T-cell (primary cell): Measurements from ENCODE around the gene SLC7A7. TPM values are rescaled to one million over a fixed set of nuclear protein-coding genes. Genes with fewer than 3 reads are reported as not detected.
"Not testable (repeated sequence)": the region's sequence is repeated elsewhere in the genome, so short reads cannot be mapped to it uniquely, and the experiment has no call there.

ENCODE experiments used
- ATAC-seq, 4 experiments: fragments of 200-7000 bp in 3 of 4; fragments of 150-1000 bp in 1 of 4; cut with Tn5 transposase; replicated peaks in 1 of 4; 1 replicate in 3 of 4; 2 replicates in 1 of 4; pipeline ENCODE4 v1.10.0; 2021; ENCODE audit warnings: moderate library complexity in 3 of 4, mild to moderate bottlenecking in 2 of 4, moderate number of reproducible peaks in 1 of 4
- CTCF ChIA-PET, 2 donors: fragments of 300-600 bp; sonication (Branson Sonifier 250); formaldehyde crosslinking; loops; one replicate each; lab custom pipeline; 2022; ENCODE audit warnings: antibody characterized with exemption in 2 of 2; lab: Charles Lee
- POLR2A ChIA-PET, 2 donors: fragments of 300-600 bp; sonication (Branson Sonifier 250); formaldehyde crosslinking; loops; one replicate each; lab custom pipeline; 2022; ENCODE audit warnings: antibody characterized with exemption in 2 of 2; lab: Charles Lee
- DNase-seq, 35 experiments: peaks; one replicate each; pipeline versions ENCODE4 v3.0.0 to v3.0.0-alpha.2; 2013 to 2023
- H3K27ac ChIP-seq: one replicate; pipeline ENCODE4 v1.5.1; 2013; ENCODE audit warnings: low read length
- H3K27me3 ChIP-seq, 2 experiments: replicated peaks in 1 of 2; 1 replicate in 1 of 2; 2 replicates in 1 of 2; pipeline versions ENCODE4 v1.6.1 to v1.7.0; 2013; ENCODE audit warnings: low read length in 1 of 2, mixed read lengths in 1 of 2; ENCODE audit not compliant: control insufficient read depth in 2 of 2, insufficient read depth in 2 of 2; ENCODE audit errors: extremely low read depth in 1 of 2
- H3K36me3 ChIP-seq, 2 donors: 1 replicate in 1 of 2; 2 replicates in 1 of 2; pipeline versions ENCODE4 v1.6.1 to v1.7.0; 2013; ENCODE audit warnings: low read length in 1 of 2; ENCODE audit not compliant: control insufficient read depth in 2 of 2, insufficient read depth in 1 of 2; ENCODE audit errors: extremely low read depth in 1 of 2
- H3K4me1 ChIP-seq, 2 experiments: 1 replicate in 1 of 2; 2 replicates in 1 of 2; pipeline versions ENCODE4 v1.6.1 to v1.7.0; 2013; ENCODE audit warnings: low read length in 2 of 2, mixed read lengths in 1 of 2; ENCODE audit not compliant: insufficient read depth in 2 of 2, control insufficient read depth in 1 of 2; ENCODE audit errors: extremely low read depth in 1 of 2
- H3K4me3 ChIP-seq, 2 donors: 1 replicate in 1 of 2; 2 replicates in 1 of 2; pipeline versions ENCODE4 v1.5.1 to v1.7.0; 2013; ENCODE audit warnings: mild to moderate bottlenecking in 2 of 2, low read length in 1 of 2, moderate library complexity in 1 of 2; ENCODE audit not compliant: control insufficient read depth in 1 of 2; ENCODE audit errors: extremely low read depth in 1 of 2
- H3K9me3 ChIP-seq: 2 replicates; pipeline ENCODE4 v1.7.0; 2013
- H3K27ac Mint-ChIP-seq, 2 donors: one replicate each; pipeline ENCODE4 v1.8.0; 2020 to 2021; ENCODE audit warnings: mild to moderate bottlenecking in 2 of 2, mixed read lengths in 2 of 2
- H3K27me3 Mint-ChIP-seq, 2 donors: one replicate each; pipeline ENCODE4 v1.8.0; 2021 to 2022; ENCODE audit warnings: mixed read lengths in 2 of 2
- H3K36me3 Mint-ChIP-seq: one replicate; pipeline ENCODE4 v1.8.0; 2021; ENCODE audit warnings: mixed read lengths
- H3K4me1 Mint-ChIP-seq, 3 donors: one replicate each; pipeline ENCODE4 v1.8.0; 2020 to 2022; ENCODE audit warnings: mixed read lengths in 3 of 3, mild to moderate bottlenecking in 1 of 3
- H3K4me3 Mint-ChIP-seq, 3 donors: one replicate each; pipeline ENCODE4 v1.8.0; 2020 to 2022; ENCODE audit warnings: mild to moderate bottlenecking in 3 of 3, mixed read lengths in 3 of 3, moderate library complexity in 3 of 3
- H3K9me3 Mint-ChIP-seq, 3 donors: one replicate each; pipeline ENCODE4 v1.8.0; 2020 to 2022; ENCODE audit warnings: mixed read lengths in 3 of 3
- WGBS: methylation state at CpG from one replicate; pipeline ENCODE4 v1.1.5; 2013; ENCODE audit warnings: missing lambda C conversion rate; ENCODE audit not compliant: insufficient coverage; 5-methylcytosine and 5-hydroxymethylcytosine counted together
- total RNA-seq, 35 experiments: library from RNA in 6 of 35; stranded (reverse) in 6 of 35; fragments of 120-200 nt in 1 of 35; gene quantifications; one replicate each; pipeline versions ENCODE4 v1.2.1 to v1.2.4 and lab custom pipeline; 2013 to 2026

SLC7A7 gene
- total RNA-seq, 5 donors from 2014 or later (not counting 1 experiment from before 2014, with no cell fraction given), result 0.75 to 1.8 (median 0.98) TPM; not detected in 1

DNA sequence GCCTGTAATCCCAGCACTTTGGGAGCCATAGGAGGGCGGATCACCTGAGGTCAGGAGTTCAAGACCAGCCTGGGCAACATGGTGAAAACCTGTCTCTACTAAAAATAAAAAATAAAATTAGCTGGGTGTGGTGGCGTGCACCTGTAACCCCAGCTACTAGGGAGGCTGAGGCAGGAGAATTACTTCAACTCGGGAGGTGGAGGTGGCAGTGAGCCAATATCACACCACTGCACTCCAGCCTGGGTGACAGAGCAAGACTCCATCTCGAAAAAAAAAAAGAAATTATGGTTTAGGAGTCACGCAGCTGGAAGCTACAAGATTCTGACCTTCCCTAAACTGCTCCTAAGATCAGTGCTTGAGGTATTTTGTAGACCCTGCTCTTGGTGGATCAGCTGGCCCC lies 21.7 kb downstream of the SLC7A7 start:
- DNase-seq, H3K9me3 ChIP-seq, H3K4me1 ChIP-seq: not testable (repeated sequence)

GRCh38 chr14:22792158-22792557 lies 23.1 kb downstream of the SLC7A7 start:
- peaks cover 0 to 3% of the 10 kb centered on the region in 2 experiments for H3K27me3 ChIP-seq
- no peaks in the 10 kb centered on the region for H3K36me3 Mint-ChIP-seq
- no peak overlapping the region for H3K27ac Mint-ChIP-seq
- H3K9me3 Mint-ChIP-seq, result no peaks in the 10 kb centered on the region
- H3K4me1 Mint-ChIP-seq, result no peaks in the 10 kb centered on the region
- ATAC-seq (no peak), DNase-seq (no peak)
- ChIA-PET CTCF (interaction anchor here in 1 of 2 donors (0.7 kb wide), 1 partner anchor 16 kb away, joined by 3 read pairs; no protein-coding TSS in a partner anchor), POLR2A (no interaction called here)
- H3K9me3 ChIP-seq, result no peaks in the 10 kb centered on the region
- H3K36me3 ChIP-seq, result no peaks in the 10 kb centered on the region
- H3K27me3 Mint-ChIP-seq, result peaks cover 10 to 11% of the 10 kb centered on the region in 2 donors
- no CpG with 5 or more reads among the region's 2 CpGs for WGBS
- no peak overlapping the region for H3K27ac ChIP-seq
- H3K4me1 ChIP-seq, result no peaks in the 10 kb centered on the region
- no peak overlapping the region for H3K4me3 ChIP-seq
- no peak overlapping the region for H3K4me3 Mint-ChIP-seq

More for the DNA sequence above, 21.7 kb downstream of the SLC7A7 start:
- ATAC-seq, POLR2A ChIA-PET, H3K4me3 ChIP-seq, H3K36me3 ChIP-seq, H3K4me1 Mint-ChIP-seq, H3K27ac ChIP-seq, H3K36me3 Mint-ChIP-seq, H3K27me3 ChIP-seq, H3K4me3 Mint-ChIP-seq, H3K27ac Mint-ChIP-seq, H3K9me3 Mint-ChIP-seq: not testable (repeated sequence)
- WGBS, result no CpG with 5 or more reads among the region's 5 CpGs
- CTCF ChIA-PET, result interaction anchor here in 1 of 2 donors (0.7 kb wide), 1 partner anchor 201 kb away, joined by 5 read pairs; no protein-coding TSS in a partner anchor
- peaks cover 10 to 14% of the 10 kb centered on the region in 2 donors for H3K27me3 Mint-ChIP-seq

- Histone ChIP-seq H3K4me1 (no peaks in the 10 kb centered on the region), H3K27me3 (peaks cover 0 to 5% of the 10 kb centered on the region in 2 experiments), H3K4me3 (no peak overlapping the region), H3K27ac (no peak overlapping the region), H3K9me3 (no peaks in the 10 kb centered on the region), H3K36me3 (no peaks in the 10 kb centered on the region)
- no peak for DNase-seq
- Mint-ChIP-seq H3K4me1 (no peaks in the 10 kb centered on the region), H3K27me3 (peaks cover 6 to 7% of the 10 kb centered on the region in 2 donors), H3K27ac (no peak overlapping the region), H3K36me3 (no peaks in the 10 kb centered on the region), H3K9me3 (no peaks in the 10 kb centered on the region), H3K4me3 (no peak overlapping the region)
- 69% methylated on average over 2 of the region's 3 CpGs for whole genome bisulfite sequencing
- ChIA-PET CTCF (interaction anchor here (0.6 to 0.7 kb wide), 3 partner anchors 101 to 220 kb away, joined by 3 to 7 read pairs (median 4); no protein-coding TSS in a partner anchor), POLR2A (no interaction called here)
- ATAC-seq, result no peak
Measured at GRCh38 chr14:22791301-22791700, 23.9 kb downstream of the SLC7A7 start.

DNA sequence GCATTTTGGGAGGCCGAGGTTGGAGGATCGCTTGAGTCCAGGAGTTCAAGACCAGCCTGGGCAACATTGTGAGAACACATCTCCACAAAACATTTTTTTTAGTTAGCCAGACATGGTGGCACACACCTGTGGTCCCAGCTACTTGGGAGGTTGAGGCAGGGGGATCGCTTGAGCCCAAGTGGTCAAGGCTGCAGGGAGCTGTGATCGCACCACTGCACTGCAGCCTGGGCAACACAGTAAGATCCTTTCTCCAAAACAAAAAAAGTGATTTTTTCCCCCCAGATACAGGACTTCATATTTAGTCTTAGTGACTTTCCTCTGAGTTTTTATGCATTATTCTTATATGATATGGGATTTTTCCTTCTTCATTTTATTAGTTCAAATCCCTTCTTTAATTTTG lies 28.6 kb downstream of the SLC7A7 start:
- ChIA-PET CTCF (interaction anchor here in 1 of 2 donors (0.6 kb wide), 1 partner anchor 124 kb away, joined by 3 read pairs; no protein-coding TSS in a partner anchor), POLR2A (no interaction called here)
- Mint-ChIP-seq H3K9me3 (no peaks in the 10 kb centered on the region), H3K27me3 (no peaks in the 10 kb centered on the region), H3K36me3 (no peaks in the 10 kb centered on the region), H3K27ac (no peak overlapping the region), H3K4me1 (no peaks in the 10 kb centered on the region), H3K4me3 (no peak overlapping the region)
- ATAC-seq, result no peak
- H3K9me3 ChIP-seq, result no peaks in the 10 kb centered on the region
- DNase-seq, result no peak
- H3K27me3 ChIP-seq, result peaks cover 0 to 8% of the 10 kb centered on the region in 2 experiments
- WGBS, result no CpG with 5 or more reads among the region's 4 CpGs
- H3K4me3 ChIP-seq, result no peak overlapping the region
- no peak overlapping the region for H3K27ac ChIP-seq
- no peaks in the 10 kb centered on the region for H3K4me1 ChIP-seq
- no peaks in the 10 kb centered on the region for H3K36me3 ChIP-seq

- ChIA-PET POLR2A (interaction anchor here in 1 of 2 donors (0.6 kb wide), 1 partner anchor 242 kb away, joined by 6 read pairs; no protein-coding TSS in a partner anchor), CTCF (no interaction called here)
- Histone ChIP-seq H3K4me3 (no peak overlapping the region), H3K4me1 (no peaks in the 10 kb centered on the region), H3K9me3 (no peaks in the 10 kb centered on the region), H3K36me3 (no peaks in the 10 kb centered on the region), H3K27ac (no peak overlapping the region), H3K27me3 (peaks cover 0 to 6% of the 10 kb centered on the region in 2 experiments)
- no peaks in the 10 kb centered on the region for H3K36me3 Mint-ChIP-seq
- H3K27me3 Mint-ChIP-seq, result no peaks in the 10 kb centered on the region
- H3K27ac Mint-ChIP-seq, result peak overlapping the region in 1 of 2 donors; percentile 22
- DNase-seq, result no peak
- no peak overlapping the region for H3K4me3 Mint-ChIP-seq
- H3K4me1 Mint-ChIP-seq, result no peaks in the 10 kb centered on the region
- 0% methylated on average over 1 of the region's 1 CpG for WGBS
- ATAC-seq, result no peak
- H3K9me3 Mint-ChIP-seq, result no peaks in the 10 kb centered on the region
Measured at GRCh38 chr14:22781301-22781991, 33.8 kb downstream of the SLC7A7 start.

- H3K27me3 ChIP-seq, result peaks cover 0 to 6% of the 10 kb centered on the region in 2 experiments
- CTCF ChIA-PET, result no interaction called here
- no peak overlapping the region for H3K4me3 Mint-ChIP-seq
- no peak overlapping the region for H3K27ac ChIP-seq
- no peaks in the 10 kb centered on the region for H3K9me3 ChIP-seq
- H3K9me3 Mint-ChIP-seq, result no peaks in the 10 kb centered on the region
- no peak for DNase-seq
- no peaks in the 10 kb centered on the region for H3K4me1 Mint-ChIP-seq
- WGBS, result 86% methylated on average over 2 of the region's 5 CpGs
- H3K27ac Mint-ChIP-seq, result no peak overlapping the region
- H3K36me3 ChIP-seq, result no peaks in the 10 kb centered on the region
- ATAC-seq, result no peak
- H3K27me3 Mint-ChIP-seq, result no peaks in the 10 kb centered on the region
- no peaks in the 10 kb centered on the region for H3K4me1 ChIP-seq
- POLR2A ChIA-PET, result no interaction called here
- H3K36me3 Mint-ChIP-seq, result no peaks in the 10 kb centered on the region
- no peak overlapping the region for H3K4me3 ChIP-seq
Measured at GRCh38 chr14:22780941-22781300, 34.3 kb downstream of the SLC7A7 start.
